HG03060 (cell line): ENCODE data around the gene AXIN1.

Experiments
- ATAC-seq: cut with Tn5 transposase; IDR thresholded peaks from one replicate; pipeline ENCODE4 v1.9.1; 2021; ENCODE audit warnings: low read depth, moderate number of reproducible peaks; ENCODE audit not compliant: unreplicated experiment

Gene AXIN1

GRCh38 chr16:285146-286055, 67.1 kb downstream of the AXIN1 start:
- ATAC-seq, result no peak

- ATAC-seq, result no peak
Observed at GRCh38 chr16:284204-285120, 68.1 kb downstream of the AXIN1 start.

- ATAC-seq, result no peak
Observed at GRCh38 chr16:283033-283805, 69.3 kb downstream of the AXIN1 start, which contains the start of gene PDIA2. Gene PDIA2 (plus strand): TSS chr16:283164. CDS start chr16:283170, 6 bp downstream.

- ATAC-seq, result no peak
Observed at GRCh38 chr16:282491-282890, 70.0 kb downstream of the AXIN1 start.

GRCh38 chr16:281660-282255, 70.8 kb downstream of the AXIN1 start:
- ATAC-seq, result no peak

DNA sequence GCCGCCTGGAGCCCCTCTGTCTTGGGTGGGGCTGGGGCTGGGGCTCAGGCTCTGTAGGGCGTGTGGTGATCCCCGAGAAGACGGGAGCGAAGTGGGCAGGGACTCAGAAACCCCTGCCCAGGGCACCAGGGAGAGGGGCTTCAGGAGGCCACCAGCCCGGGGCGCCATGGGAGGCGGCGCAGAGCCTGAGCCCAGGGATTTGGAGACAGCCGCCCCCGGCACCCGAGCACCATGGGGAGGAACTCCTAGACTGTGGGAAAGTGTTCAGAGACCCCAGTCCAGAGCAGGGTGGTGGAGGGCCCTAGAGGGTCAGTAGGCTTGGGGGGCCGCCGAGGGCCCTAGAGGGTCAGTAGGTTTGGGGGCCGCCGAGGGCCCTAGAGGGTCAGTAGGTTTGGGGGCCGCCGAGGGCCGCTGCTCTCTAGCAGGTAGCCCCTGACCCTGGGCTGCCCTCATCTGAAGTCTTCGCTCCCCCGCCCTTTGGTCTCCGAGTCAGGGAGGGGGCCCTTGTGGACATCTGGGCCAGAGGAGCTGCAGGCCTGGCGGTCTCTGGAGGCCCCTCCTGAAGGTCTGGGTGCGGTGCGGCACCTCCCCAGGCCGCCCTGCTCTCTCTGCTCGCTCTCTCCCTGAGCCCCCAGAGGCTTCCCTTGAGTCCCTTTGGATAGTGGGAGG, 71.4 kb downstream of the AXIN1 start:
- no peak for ATAC-seq

DNA sequence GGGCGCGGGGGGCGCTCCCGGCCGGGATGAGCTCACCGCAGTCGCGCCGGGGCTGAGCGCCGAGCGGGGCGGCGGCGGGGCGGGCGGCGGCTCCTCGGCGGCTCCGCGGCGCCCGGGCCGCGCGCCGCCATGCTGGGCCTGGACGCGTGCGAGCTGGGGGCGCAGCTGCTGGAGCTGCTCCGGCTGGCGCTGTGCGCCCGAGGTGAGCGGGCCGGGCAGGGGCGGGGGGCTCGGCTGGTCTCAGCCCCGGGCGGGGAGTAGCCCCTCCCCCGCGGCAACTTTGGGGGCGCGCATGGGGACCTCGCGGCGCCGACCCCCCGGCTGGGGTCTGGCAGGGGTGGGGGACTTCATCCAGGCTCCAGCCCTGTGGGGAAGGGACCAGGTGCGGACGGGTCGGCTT, 72.0 kb downstream of the AXIN1 start, which contains the start of gene ARHGDIG:
Gene ARHGDIG, plus strand, starts transcription at position 40 of the 400 bp plus-strand sequence. Its CDS starts 90 bp downstream, at position 130.
- ATAC-seq, result no peak

DNA sequence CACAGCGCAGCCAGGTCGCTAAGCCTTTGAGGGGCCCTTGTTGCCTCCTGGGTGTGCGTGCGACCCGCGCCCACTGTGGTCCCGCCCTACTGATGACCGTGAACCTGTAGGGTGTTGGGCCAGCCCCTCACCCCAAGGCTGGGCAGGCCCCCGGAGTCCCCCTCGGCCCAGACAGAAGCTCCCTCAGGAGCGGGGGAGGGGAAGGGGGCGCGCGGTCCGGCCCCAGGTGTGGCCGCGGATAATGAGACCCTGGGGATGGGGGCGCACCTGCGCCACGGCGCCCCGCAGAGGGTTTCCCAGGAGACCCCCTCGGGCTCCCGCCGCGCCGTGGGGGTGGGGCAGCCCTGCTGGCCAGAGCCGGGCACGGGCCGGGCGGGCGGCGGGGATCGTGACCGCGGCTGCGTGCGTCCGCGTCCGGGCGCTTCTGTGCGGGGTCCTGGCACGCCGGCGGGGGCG, 72.5 kb downstream of the AXIN1 start:
- no peak for ATAC-seq

- no peak for ATAC-seq
Observed at GRCh38 chr16:279531-279930, 73.0 kb downstream of the AXIN1 start.

GRCh38 chr16:278863-279366, 73.6 kb downstream of the AXIN1 start:
- ATAC-seq, result no peak

DNA sequence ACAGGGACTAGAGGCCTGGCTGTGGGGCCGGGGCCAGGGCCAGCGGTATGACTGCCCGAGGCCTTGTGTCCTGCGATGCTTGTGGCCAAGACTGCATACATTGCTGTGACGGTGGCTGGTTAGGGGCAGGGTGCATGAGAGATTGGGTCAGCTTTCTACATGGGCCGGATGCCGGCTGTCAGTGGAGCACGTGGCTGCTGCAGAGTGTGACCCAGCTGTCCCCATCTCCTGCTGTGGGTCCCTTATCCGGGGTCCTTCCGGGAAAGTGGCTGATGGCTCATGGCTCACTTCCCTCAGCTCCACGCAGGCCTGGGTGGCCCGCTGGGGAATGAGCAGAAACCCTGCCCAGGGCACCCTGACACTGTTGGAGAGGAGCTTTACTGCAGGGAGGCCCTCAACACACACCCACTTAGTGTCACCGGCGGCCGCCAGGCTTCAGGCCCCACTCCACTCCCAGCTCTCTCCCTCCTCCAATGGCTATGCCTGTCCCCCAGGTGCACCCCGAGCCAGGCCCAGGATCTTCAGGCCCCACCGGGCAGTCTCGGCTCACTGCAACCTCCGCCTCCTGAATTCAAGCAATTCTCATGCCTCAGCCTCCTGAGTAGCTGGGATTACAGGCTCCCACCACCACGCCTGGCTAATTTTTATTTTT, 76.0 kb downstream of the AXIN1 start:
- ATAC-seq, result no peak

DNA sequence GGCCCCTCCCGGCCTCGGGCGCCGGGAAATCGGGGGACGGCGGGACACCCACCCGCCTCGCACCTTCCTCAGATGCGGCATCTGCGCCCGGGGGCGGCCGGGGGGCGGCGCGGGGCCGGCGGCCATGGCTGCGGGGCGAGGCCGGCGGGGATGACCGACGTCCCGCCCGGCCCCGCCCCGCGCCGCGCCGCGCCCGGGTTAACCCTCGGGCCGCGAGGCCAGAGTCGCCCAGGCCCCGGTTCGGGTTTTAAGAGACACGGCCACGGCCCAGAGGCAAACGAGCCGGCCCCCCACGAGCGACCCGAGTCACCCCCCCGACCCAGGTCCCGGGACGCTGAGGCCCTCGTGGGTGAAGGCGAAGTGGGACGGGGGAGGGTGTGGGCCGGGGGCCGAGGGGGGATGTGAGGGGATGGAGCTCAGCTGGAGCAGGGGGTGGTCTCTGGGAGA, 76.7 kb downstream of the AXIN1 start, which contains the start of gene RGS11:
Gene RGS11, minus strand, starts transcription at position 159 of the 447 bp plus-strand sequence. Its CDS starts 33 bp downstream, at position 126.
- ATAC-seq, result no peak

GRCh38 chr16:275041-275641, 77.4 kb downstream of the AXIN1 start:
- no peak for ATAC-seq

DNA sequence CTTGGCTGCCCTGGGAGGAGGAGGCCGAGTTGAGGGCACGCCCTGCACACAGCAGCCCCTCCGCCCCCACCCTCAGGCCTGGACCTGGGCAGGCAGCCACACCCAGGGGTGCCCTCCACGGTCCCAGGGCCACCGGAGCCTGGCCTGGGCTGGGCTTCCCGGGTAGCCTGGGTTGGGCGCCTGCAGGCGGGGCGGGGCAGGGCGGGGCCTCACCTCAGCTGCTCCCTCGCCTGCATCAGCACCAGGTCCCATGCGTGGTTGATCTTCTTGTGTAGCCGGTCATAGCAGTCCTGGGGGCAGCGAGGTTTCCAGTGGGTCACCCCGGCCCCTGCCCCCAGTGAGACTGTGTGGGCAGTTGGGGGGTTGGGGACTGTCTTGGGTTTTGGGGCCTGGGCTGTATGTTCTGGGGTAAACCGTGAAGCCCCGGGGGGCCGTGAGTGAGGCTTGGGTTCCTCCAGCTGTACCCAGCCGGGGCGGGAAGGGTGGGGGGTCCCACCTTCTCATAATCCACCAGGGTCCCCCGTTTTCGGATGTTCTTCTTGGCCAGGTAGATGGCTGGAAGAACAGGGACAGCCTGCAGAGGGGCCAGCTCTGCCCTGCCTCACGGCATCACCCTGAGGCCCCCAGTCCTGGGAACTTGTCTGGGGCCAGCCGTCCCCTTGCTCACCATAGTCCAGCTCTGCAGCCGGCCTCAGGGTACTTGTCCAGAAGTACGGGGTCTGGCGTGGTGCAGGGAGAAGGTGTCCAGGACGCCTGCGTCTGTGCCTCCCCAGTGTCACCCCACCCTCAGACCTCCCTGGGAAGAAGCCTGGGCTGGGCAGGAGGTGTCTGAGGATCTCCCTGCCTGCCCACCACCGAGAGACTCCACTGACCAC, 78.7 kb downstream of the AXIN1 start:
- ATAC-seq, result no peak

DNA sequence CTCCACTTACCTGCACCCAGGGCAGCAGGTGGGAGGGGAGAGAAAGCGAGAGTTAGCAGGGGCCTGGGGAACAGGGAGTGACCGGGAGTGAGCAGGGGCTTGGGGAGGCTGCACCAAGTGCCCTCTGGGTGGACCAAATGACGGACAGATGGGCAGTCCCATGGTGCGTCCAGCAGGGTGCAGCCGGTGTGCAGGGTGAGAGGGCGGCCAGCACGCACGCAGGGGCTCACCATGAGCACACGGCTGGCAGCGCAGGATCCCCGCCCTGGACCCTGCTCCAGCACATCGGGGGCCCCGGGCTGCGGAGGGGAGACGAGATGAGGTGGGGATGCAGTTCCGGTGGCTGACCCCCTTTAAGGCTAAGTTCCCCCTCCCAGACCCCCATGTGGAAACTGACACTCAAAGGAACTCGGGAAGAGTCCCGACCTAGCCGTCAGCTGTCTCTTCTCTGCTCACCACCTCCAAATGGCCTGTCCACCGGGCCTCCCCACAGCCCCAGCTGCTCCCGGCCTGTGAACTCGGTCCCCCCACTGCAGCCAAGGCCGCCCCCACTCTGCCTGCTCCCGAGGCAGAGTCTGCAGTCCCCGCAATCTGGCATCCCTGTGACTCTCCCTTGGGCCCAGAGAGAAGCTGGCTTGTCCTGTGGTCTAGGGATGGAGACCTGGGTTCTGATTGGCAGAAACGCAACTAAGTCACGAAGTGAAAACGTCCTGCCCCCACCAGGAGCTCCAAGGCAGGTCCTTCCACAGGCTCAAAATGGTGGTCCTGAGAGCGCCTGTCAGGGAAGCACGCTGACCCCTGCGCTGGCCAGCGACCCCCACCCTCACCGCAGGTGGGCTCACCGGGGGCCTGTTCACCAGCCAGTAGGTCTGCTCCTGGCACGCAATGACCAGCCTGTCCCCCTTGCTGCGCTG, 79.6 kb downstream of the AXIN1 start:
- ATAC-seq, result no peak
